Stimulated activated CD4-positive, alpha-beta T cell treated with anti-CD3 and anti-CD28 coated beads, Interleukin-15, amount 100 ng/mL, for 1 hour (primary cell): ENCODE data around the gene TXNRD2.

Experiments
- DNase-seq, 2 donors: peaks; one replicate each; pipeline ENCODE4 v3.0.0-alpha.2; 2020; ENCODE audit warnings: low read depth in 1 of 2, low spot score in 1 of 2

Gene TXNRD2

DNA sequence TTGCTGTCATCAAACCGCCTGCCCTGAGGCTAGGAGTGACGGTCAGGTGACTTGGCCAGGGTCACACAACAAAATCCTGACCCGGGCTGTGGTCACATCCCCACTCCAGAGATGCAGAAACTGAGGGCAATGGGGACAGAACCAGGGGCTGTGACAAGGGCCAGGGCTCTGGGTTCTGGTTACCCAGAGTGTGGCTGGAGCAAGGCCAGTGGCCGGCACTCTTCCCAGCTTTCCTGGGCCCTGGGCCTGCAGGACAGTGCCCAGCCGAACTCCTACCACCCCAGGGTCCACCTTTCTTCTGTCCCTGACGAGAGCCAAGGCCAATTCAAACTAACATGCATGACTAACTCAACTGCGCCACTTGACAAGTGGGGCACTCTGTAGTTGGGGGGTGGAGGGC, 39.1 kb upstream of the TXNRD2 start:
- no peak for DNase-seq

DNA sequence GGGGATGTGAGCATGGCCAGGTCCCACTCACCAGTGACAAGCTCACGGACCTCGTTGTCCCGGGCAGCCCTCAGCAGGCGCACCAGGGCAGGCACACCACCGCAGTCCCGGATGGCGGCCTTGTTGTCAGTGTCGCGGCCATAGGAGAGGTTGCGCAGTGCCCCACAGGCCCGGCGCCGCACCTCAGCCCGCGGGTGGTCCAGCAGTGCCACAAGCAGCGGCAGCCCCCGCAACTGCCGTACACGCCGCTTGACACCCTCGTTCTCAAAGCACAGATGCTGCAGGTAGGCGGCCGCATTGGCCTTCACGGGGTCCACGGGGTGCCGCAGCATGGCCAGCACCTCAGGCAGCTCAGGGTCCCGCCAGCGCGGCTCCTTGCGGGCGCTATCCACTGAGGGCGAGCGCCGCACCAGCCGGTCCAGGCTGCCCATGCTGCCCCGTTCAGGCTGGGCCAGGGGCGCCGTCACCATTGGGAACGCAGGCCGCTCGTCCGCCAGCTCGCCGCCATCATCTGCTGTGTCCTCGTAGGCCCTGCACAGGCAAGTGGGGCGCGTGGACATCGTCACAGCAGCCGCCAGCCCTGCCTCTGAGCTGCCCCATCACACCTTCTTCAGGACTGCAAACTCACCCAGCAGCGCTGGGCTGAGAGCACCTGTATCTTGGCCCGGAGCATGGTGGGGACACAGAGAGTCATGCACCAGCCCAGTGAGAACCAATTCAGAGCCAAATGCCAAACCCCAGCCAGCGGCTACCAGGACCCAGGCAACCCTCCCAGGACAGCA, 38.3 kb upstream of the TXNRD2 start:
- no peak for DNase-seq

DNA sequence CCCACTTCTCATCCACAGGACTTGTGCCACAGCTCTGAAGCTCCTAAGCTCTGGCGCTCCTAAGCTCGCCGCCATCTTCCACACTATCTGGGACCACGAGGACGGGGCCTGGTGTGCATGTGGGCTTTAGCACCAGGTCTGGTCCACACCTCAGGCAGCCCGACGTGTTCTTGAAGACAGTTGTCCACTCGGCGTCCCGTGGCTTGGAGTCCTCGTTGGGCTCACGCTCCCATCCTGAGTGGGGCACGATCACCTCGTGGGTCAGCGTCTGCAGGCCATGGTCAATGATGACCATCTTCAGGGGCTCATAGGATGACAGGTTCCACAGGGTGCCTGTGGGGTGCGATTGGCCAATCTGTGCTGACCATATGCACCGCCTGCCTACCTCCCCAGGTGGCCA, 37.1 kb upstream of the TXNRD2 start:
- no peak for DNase-seq

DNA sequence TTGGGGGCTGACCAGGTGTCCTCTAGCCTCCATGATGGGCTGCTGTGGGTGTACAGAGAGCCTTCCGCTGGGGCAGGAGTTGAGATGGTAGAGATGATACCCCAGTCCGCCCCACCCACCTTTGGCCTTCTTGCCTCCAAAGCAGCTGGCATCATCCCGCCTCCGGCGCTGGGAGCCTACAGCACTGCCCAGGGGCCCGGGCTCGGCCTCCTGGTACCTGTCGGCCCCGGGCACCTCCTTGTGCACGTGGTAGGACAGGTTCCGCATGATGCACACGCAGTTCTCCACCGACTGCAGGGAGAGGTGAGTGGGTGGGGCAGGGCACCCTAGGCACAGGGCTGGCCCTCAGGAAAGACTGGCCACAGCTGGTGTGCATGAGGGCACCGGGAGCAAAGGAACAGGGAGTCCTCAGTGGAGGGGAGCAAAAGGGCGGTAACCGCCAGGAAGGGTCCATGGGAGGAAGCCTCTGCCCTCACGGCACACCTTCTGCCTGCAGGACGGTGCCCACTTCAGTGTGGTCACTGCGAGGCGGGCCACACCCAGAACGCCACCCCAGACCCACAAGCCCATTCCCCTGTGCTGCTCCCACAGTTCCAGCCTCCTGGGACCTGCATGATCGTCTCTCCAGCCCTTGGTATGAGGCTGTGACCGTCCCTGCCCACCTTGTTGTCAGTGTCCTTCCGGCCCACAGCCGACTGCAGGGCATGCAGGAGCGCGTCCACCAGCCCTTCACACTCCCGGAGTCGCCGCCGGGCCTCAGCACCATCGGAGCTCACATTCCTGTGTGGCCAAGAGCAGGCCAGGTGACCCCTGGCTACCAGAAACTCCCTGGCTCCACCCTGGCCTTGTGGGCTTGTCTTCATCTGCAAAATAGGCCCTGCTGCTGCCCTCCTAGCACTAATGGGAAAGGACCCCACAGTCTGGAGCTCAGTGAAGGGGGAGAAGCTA, 36.0 kb upstream of the TXNRD2 start:
- no peak for DNase-seq

DNA sequence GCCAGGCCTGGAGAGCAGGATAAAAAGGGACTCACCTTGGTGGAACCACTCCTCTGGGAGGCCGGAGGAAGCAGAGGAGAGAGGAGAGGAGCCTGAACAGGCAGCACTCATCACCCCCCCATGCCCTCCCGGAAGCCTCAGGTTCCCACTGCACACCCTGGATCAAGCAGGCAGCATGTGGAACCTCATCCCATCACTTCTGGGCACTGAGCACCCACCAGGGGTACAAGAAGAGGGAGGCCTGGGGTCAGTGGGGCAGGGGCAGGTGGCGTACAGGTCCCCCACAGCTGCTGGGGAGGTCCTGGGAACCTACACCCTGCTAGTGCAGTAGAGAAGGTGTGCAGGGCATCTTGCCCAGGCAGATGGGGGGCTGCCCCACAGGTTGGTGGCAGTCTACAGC, 35.1 kb upstream of the TXNRD2 start:
- no peak for DNase-seq

DNA sequence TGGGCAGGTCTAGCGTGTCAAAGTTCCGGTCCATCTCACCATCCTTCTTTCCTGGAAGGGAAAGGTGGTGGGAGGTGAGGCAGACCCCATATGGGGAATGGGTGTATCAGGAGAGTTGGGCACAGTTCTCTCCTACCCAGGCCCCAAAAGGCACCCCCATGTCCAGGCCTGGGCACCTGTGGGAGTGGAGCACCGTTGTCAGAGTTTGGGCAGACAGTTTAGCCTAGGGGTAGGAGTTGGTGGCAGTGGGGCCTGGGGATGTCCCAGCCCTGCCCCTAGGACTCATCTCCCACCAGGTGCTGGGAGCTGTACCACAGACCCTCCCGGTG, 34.1 kb upstream of the TXNRD2 start:
- no peak for DNase-seq

DNA sequence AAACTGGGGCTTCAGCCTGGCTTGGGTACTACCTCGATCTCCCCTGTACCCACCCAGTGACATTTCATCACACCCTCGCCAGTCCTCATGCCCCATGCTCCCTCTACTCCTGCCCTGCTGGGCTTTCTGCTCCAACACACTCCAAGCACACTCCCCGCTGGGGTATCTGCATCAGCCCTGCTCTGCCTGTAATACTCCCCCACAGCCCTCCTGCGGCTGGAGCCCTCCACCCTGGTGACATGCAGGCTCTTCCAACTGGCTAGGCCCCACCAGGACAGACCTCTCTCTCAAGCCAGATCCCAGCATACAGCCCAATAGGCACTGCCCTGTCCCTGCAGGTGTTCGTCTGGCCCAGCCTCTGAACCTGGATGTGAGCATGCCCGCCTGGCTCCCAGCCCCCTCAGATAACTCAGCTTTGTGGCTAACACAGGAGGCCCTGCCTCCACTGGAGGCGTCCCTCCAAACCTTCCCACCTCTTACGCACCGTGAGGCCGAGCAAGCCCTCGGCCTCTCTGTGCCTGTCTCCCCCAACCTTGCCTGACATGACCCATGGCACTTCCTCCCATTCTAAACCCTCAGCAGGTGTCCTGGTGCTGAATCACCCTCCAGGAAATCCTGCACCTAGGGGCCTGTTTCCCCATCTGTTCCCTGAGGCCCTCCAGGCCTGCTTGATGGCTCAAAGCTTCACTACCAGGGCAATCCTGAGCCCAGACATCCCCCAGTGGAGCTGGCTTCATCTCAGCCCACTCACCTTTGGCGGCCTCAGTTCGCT, 33.5 kb upstream of the TXNRD2 start:
- no peak for DNase-seq

DNA sequence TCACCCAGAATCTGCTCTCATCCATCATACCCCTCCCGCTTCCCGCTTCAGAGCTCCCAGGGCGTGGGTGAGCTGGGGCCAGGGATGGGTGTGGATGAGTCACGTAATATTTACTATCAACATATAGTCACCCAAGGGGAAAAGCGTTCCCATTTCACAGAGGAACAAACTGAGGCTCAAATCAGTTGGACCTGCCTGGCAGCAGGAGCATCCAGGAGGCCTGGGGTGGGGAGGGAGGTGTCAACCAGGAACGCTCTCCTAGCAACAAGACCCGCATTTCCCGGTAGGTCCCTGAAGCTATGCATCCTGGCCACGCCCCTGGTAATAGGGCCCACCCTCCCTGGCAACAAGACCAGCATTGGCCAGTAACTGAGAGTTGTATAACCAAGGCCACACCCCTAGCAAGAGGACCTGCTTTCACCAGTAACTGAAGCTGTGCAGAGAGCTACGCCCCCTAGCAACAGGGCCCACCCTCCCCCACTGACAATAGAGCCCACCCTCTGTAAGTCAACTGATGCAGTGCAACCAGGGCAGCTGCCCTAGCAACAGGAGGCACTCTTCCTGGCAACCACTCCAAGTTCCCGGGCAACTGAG, 32.7 kb upstream of the TXNRD2 start:
- no peak for DNase-seq

DNA sequence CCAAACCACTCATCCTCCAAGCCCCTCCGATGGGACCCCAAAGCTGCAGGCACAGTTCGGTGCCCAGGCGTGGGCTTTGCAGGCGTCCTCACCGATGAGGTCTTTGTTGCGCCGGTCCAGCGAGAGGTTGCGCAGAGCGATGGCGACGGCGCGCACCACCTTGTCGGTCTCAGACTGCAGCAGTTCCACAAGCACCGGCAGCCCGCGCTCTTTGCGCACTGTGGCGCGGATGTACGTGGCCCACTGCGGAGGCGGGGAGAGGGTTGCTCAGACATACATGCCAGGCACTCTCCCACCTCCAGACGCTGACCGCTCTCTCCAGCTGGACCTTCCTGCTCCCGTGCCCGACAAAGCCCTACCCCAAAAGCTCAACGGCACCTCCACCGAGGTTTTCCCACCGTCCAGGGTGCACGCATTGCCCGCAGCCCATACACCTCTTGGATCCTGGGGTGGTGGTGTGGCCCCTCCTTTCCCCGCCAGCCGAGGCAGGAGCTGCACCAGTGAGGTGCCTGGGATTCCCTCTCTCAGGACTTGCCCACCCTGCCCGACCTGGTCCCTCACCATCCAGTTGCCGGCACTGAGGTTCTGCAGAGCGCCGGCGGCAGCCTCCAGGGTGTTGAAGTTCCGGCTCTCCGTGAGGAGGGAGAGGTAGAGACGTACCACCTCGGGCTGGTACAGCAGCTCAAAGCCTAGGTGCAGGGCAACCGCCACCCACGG, 32.1 kb upstream of the TXNRD2 start:
- DNase-seq: no peak

DNA sequence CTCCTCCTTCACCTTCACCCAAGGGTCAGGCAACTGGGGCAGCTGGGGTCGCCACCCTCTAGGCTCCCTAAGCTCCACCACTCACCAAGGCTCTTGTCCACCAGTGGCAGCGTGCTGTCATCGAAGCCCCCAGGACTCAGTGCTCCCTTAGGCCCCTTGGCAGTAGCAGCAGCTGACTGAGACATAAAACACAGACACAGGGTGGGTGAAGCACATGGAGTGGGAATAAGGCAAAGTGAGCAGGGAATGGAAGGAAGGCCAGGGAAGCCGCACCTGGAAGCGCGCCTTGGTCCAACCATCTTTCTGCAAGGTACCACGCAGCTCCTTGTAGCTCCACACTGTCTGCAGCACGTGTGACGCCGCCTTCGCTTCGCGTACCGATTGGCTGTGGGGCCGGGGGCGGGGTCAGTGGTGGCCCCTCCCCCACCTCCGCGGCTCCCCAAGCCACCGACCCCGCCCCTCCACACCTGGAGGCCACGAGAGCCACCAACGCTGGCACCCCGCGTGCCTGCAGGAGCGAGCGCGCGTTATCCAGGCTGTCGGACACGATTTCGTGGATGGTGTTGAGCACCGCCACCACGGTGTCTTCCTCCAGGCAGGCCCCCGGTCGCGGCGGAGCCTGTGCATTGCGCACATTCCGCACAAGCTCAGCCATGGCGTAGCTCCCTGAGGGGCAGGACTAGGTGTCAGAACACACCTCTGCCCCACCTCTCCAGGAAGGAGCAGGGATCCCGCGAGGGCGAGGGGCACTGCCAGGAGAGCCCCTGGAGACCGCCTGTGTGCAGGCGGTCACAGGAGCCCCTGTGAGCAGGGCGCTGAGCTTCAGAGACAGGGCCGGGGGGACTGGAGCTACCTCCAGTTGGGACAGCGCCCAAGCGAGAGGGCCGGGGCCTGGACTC, 31.3 kb upstream of the TXNRD2 start:
- no peak for DNase-seq

DNA sequence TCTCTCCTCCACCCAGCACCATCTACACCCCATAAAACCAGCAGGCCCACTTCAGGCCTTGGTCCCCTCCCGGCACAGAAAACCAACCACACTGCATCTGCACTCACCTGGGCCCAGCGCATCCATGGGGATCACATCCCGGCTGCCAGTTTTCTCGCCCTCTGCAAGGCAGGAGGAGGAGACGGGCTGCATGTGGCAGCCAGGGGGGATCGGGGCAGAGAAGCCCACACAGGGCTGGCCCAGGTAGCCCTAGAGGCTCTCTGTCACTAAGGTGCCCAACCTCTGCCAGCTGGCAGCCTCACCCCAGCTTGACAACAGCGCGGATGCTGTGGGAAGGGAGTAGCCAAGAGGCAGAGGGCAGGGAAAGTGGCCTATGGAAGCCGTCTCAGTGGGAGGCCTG, 30.6 kb upstream of the TXNRD2 start:
- no peak for DNase-seq

DNA sequence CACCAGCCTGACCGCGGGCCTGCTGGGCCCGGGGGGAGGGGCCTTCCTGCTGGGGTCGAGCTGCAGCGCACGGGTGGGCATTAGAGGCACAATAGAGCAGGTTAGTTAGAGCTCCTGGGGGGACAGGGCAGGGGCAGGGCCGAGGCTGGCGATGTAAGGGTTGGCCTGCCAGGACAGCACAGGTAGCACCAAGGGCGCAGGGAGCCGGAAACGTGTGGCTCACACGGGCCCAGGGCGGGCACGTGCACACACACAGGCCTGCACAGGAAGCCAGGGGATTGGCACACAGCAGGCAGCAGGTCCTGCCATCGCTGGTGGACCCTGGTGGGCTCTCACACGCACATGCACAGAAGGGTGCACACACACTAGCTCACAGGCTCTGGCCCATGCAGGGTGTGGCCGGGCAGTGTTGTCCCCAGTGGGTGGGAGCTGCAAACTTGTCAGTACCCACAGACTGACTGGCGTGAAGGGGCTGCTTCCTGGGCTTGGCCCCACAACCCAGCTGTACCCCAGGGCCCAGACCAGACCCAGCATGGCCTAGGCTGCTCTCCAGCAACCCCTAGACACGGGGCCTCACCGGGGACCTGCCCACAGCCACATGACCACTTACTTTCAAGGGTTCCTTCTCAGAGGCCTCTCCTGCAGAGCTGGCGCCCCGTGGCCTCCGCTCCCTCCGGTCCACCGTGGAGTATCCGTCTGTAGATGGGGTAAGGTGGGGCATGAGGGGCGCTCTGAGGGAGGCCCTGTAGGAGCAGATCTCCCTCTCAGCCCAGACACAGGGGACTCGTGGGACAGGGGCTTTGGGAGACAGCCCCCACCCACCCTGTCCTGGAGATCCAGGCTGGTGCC, 29.9 kb upstream of the TXNRD2 start:
- no peak for DNase-seq

DNA sequence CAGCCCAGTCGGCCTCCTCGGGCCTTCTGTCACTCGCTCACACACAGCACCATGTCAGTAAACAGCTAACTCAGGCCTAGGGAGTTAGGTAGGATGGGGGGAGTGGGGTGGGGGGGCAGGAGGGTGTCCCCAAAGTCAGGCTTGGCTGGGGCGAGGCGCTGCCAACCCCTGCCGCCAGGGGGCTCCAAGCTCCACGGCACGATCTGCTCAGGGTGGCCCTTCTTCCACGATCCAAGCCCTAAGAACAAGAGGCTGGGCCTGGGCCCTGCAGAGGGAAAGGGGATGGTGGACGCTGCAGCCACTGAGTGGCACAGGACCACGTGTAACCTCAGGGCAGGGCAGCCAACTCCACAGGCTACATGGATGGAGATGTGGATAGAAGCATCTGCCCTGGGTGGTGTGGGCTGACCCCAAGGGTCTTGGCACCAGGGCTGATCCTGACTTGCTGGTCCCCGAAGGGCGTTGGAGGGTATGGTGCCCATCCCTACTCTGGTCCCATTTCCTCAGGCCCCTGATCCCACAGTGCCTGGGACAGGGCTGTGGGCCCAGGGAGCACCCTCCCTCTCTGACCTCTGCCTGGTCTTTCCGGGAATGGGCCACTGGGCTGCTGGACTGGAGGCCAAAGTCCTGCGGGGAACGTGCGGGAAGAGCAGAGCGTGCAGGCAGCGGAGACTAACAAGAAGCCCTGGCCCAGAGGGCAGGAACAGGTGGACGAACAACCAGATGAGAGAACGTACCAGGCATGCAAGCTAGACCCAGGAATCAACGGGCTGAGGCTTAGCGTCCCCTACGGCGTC, 29.1 kb upstream of the TXNRD2 start:
- DNase-seq: peak; percentile 53 to 73

DNA sequence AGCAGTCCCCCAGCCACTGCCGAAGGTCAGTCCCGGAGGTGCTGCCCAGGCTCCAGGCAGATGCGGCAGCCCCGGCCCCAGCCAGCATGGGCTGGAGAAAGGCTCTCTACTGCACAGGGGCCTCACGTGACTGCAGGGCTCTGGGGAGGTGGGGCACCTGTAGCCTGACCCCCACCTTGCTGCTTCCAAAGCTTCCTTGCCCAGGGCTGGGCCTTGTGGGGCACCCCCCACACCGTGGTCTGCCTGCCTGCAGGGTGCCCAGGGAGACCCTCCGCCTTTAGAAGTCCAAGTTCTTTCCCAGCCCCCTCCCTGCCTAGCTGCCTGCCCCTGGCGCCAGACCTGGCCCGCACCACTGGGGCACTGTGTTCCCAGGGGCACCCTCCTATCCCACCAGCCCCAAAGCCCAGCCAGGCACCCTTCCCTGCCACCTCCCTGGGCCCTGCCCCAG, 28.4 kb upstream of the TXNRD2 start:
- DNase-seq: no peak

DNA sequence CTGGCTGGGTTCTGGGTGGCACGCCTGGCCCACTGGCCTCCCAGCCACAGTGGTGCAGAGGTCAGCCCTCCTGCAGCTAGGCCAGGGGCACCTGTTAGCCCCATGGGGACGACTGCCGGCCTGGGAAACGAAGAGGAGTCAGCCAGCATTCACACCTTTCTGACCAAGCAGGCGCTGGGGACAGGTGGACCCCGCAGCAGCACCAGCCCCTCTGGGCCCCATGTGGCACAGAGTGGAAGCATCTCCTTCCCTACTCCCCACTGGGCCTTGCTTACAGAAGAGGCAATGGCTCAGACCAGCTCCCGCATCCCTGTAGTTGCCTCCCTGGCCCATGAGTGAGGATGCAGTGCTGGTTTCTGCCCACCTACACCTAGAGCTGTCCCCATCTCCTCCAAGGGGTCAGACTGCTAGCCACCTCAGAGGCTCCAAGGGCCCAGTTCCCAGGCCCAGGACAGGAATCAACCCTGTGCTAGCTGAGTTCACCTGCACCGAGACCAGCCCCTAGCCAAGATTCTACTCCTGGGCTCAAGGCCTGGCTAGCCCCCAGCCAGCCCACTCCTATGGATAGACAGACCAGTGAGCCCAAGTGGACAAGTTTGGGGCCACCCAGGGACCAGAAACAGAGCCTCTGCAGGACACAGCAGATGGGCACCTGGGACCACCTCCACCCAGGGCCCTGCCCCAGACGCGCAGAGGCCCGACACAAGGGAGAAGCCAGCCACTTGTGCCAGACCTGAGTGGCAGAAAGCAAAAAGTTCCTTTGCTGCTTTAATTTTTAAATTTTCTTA, 27.7 kb upstream of the TXNRD2 start:
- DNase-seq: no peak

DNA sequence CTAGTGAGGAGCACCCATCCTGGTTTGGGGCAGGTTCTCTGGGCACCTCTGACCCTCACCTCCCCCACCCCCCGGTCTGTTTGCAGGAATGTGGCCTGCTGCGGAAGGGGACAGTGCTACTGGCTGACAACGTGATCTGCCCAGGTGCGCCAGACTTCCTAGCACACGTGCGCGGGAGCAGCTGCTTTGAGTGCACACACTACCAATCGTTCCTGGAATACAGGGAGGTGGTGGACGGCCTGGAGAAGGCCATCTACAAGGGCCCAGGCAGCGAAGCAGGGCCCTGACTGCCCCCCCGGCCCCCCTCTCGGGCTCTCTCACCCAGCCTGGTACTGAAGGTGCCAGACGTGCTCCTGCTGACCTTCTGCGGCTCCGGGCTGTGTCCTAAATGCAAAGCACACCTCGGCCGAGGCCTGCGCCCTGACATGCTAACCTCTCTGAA, 26.9 kb upstream of the TXNRD2 start:
- no peak for DNase-seq

DNA sequence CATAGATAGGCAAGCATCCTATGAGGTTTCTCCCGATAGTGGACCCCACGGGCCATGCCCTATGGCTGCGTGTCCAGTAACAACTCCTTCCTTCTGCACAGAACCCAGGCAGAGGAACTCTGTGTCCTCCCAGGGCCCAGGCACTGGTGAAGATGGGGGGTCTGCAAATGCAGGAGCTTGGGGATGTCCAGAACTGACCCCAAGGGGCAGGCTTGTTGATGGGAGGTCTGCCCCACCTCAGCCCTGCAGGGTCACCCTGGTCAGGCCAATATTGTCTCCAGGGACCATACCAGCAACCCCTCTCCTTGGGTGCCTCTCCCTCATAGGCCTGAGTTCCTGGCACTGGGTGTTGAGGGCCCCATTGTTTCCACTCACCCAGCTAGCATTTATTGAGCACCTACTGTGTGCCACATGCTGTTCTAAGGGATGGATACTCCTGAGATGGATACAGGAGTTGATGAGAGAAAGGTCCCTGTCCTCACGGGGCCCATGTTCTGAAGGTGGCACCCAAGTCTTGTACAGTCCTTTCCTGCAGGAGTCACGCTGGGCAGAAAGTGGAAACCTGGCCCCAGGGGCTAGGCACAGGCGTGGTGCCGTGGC, 26.3 kb upstream of the TXNRD2 start:
- no peak for DNase-seq
